GM12801 (cell line): ENCODE results near the gene PLXNA2.

Experiments
- CTCF ChIP-seq: IDR thresholded peaks from one replicate; pipeline ENCODE4 v1.5.1; 2011; ENCODE audit warnings: control low read depth; ENCODE audit not compliant: insufficient read length; ENCODE audit errors: extremely low read depth

PLXNA2 gene

GRCh38 chr1:208174200-208174599 is 70.0 kb downstream of the PLXNA2 start:
- TF ChIP-seq CTCF: no peak

GRCh38 chr1:208173749-208174148 is 70.4 kb downstream of the PLXNA2 start:
- no peak for TF ChIP-seq CTCF

- TF ChIP-seq CTCF: no peak
Observed at GRCh38 chr1:208172423-208173145, 71.6 kb downstream of the PLXNA2 start.

GRCh38 chr1:208171616-208172422 is 72.4 kb downstream of the PLXNA2 start:
- TF ChIP-seq CTCF: no peak

- no peak for TF ChIP-seq CTCF
Observed at GRCh38 chr1:208170252-208170651, 73.9 kb downstream of the PLXNA2 start.

GRCh38 chr1:208169081-208169879 is 74.9 kb downstream of the PLXNA2 start:
- no peak for TF ChIP-seq CTCF

GRCh38 chr1:208167261-208167869 is 76.8 kb downstream of the PLXNA2 start:
- no peak for TF ChIP-seq CTCF
